Measurements from ENCODE around the gene APOBEC4.
"Not testable (repeated sequence)": the region's sequence is repeated elsewhere in the genome, so short reads cannot be mapped to it uniquely, and the experiment has no call there.

The APOBEC4 gene

DNA sequence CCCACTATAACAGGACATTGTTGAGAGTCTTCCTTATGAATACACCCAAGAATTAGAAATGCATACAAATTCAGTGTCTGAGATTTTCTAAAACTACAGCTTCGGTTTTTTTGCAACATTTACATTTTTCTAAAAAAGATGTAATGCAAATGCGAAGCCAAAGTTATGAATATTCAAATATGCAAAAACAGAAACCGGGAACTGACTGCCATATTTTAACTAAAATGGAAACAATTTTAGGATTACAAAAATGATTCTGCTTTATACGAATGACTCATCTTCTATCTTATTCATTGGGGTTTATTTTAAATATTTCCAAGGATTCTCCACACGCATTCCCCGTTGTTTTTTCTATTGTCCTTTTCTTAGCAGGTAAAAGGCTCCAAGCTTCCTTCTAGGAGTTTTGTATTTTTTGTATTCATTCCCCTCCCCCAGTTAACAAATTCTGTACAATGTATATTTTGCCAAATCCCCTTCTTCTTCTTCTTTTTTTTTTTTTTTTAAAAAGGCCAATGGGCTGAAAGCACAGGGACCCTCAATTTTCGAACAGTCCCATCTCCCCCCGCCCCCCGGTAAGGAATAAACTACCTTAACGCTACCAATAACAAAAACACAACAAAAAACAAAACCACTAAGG, 18.6 kb downstream of the APOBEC4 start:
- DNase-seq (ENCODE audit: low read depth in 2 of 2), result no peak

- DNase-seq (ENCODE audit: low read depth in 2 of 2), result peak; percentile 86 to 87
Observed at GRCh38 chr1:183633676-183634343, 19.3 kb downstream of the APOBEC4 start.

GRCh38 chr1:183632964-183633363, 20.2 kb downstream of the APOBEC4 start:
- DNase-seq (ENCODE audit: low read depth in 2 of 2), result no peak

DNA sequence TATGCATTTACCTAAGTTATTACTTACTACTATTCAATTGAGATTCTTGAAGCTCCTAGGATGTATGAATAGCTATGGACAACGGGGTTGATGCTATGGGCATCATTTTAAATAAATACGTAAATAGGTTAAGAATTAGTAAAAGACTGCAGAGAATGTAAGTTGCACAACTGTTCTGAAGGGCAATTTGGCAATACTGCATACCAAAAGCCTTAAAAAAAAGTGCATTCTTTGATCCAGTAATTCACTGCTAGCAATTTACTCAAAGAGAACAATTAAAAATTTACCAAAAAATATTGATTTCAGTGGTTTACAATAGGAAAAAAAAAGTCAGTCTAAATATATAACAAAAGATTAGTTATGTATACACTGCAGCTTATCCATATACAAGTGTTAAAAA, 21.0 kb downstream of the APOBEC4 start:
- peak; percentile 50 to 58 for DNase-seq (ENCODE audit: low read depth in 2 of 2)

- no peak for DNase-seq (ENCODE audit: low read depth in 2 of 2)
Observed at GRCh38 chr1:183630748-183631147, 22.4 kb downstream of the APOBEC4 start.

DNA sequence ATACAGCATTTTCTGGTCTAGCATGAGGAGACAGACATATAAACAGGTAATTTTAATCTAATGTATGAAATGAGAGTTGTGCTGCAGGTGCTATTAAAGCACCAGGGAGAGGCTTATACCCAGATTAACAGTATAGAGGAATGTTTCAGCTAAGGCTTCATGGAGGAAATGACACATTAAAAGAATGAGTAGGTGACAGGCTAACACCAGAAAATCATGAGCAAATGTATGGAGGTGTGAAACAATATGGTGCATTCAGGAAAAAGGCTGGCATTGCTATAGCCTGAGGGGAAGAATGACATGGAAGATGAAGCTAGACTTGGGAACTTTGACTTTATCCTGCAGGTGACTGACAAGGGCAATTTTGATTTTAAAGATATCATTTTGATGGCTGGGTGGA, 24.6 kb downstream of the APOBEC4 start:
- DNase-seq (ENCODE audit: low read depth in 2 of 2), result no peak

DNA sequence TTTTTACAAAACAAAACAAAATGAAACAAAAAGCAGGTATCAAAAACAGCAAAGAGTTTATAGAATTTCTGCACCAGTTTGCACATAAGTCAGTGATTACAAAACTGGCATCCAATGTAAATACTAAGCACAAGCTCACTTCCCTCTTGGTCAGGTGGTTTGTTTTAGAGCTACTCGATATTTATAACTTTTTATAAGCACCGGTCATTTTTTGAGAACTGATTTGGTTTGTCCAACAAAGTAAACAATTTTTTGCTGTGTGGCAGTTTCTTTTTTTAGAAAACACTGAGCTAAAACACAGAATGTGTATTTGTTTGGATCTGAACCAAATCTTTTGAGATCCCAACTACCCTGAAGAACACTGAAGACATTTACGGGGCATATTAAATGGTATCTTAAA, 26.9 kb downstream of the APOBEC4 start:
- not testable (repeated sequence) for DNase-seq (ENCODE audit: low read depth in 2 of 2)

DNA sequence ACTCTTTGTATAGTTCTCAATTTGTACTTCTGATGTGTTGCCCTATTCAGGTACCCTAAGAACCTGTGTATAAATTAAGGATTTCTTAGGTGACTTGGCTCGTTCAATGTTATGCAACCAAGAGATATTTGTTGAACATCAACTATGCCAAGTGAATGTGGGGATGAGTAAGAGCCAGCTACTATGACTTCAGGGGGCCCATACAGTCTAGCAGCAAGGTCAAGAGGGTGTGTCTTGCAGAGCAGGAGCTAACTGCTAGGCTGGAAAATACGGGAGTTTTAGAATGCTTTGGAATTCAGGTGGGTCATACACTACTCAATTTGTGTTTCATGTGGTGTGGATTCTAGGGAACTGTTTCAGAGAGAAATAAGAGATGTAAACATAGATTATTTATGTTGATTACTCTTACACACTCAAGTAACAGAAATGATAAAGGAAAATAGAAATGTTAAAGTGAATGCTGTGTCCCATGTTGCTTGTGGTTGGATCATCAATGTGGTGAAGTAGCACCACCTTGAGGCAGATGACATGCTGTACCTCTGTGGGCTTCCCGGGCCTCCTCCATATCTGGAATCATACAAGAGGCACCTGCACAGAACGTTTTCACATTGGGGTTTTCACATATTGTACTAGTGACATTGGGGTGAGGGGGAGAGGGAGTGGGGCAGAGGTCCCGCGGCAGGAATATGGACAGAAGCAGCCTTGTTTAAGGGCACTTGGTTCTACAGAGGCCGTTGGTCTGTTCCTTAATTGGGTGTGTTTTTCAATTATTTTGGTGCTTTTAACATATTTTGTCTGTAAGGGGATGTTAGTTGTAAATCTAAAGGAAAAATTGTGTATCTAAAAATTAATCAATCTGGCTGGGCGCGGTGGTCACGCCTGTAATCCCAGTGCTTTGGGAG, 30.0 kb downstream of the APOBEC4 start:
- no peak for DNase-seq (ENCODE audit: low read depth in 2 of 2)

GRCh38 chr1:183622013-183622412, 31.1 kb downstream of the APOBEC4 start:
- no peak for DNase-seq (ENCODE audit: low read depth in 2 of 2)

DNA sequence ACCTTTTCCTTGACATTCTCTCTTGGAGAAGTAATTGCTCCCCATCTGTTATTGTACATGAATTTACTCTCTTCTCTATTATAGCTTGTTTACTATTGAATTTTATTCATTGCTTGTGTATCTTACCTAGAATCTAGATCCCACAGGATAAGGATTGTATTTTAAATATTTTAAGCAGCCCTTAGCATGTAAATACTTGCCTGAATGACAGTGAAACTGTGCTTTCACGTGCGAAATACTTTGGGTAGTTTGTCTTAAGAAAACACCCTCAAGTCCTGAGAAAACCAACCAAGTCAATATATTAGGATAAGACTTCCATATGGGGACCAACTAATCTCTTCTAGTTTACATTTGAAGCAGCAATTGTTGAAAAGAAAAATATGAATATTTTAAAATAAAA, 32.8 kb downstream of the APOBEC4 start:
- DNase-seq (ENCODE audit: low read depth in 2 of 2), result no peak

GRCh38 chr1:183619781-183620180, 33.3 kb downstream of the APOBEC4 start:
- no peak for DNase-seq (ENCODE audit: low read depth in 2 of 2)

GRCh38 chr1:183618202-183618601, 34.9 kb downstream of the APOBEC4 start:
- DNase-seq (ENCODE audit: low read depth in 2 of 2), result not testable (repeated sequence)

DNA sequence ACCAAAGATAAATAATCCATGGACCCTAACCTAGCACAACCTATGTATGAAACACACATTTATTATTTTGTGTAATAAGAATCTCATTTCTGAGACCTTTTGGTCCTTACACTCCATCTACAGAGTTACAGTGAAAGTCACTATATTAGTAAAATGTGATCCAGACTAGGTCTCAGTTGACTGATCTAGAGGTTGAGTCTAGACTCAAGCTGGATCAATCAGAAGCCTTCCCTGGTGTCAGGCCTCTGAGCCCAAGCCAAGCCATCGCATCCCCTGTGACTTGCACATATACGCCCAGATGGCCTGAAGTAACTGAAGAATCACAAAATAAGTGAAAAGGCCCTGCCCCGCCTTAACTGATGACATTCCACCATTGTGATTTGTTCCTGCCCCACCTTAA, 40.1 kb downstream of the APOBEC4 start:
- DNase-seq (ENCODE audit: low read depth in 2 of 2), result not testable (repeated sequence)

GRCh38 chr1:183612407-183612806, 40.7 kb downstream of the APOBEC4 start:
- no peak for DNase-seq (ENCODE audit: low read depth in 2 of 2)

DNA sequence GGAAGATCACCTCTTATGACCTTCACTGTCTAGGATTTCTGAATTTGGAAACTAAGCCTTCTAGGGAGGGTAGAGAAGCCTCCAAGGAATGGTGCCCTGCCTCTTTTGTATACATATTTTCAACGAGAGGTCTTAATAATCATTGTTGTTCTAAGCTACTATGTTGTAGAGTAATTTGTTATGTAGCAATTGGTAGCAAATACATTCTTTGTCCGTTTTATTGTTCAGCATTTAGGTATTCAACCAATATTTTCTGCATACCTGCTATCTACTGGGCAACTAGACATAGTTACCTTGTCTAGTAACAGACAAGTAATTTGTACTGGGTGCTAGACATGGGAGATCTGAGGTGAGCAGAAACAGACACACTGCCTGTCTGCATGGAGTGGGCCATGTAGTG, 42.1 kb downstream of the APOBEC4 start:
- DNase-seq (ENCODE audit: low read depth in 2 of 2), result no peak

GRCh38 chr1:183609759-183610452, 43.2 kb downstream of the APOBEC4 start:
- DNase-seq (ENCODE audit: low read depth in 2 of 2), result no peak

- peak; percentile 53 to 56 for DNase-seq (ENCODE audit: low read depth in 2 of 2)
Observed at GRCh38 chr1:183609313-183609712, 43.8 kb downstream of the APOBEC4 start.

DNA sequence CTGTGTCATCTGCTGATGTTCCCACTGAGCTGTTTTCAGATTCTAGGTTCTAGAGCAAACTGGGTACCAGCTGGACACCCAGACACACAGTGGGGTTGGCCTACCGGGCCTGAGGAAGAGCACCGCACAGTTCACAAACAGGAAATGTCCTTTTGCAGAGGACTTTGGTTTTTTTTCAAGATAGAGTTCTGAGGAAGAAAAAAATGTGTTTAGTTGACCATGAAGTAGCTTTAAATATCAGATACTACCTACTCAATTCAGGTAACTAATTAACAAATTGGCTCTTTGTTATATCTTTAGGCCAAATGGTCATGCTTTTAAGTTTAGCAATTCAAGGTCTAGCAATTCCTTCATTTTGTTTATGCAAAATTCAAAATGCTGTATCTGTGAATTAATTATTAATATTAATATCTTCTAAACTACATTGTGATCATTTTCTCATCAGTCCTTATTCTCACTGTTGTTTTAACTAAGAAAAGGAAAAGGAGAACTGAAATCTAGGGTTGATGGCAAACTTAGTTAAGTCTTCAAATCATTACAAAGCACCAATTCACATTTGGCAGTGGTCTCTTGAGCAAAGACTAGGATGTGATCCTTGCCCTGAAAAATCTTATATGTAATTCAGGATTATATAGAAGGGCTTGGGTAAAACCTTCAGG, 45.7 kb downstream of the APOBEC4 start:
- no peak for DNase-seq (ENCODE audit: low read depth in 2 of 2)

DNA sequence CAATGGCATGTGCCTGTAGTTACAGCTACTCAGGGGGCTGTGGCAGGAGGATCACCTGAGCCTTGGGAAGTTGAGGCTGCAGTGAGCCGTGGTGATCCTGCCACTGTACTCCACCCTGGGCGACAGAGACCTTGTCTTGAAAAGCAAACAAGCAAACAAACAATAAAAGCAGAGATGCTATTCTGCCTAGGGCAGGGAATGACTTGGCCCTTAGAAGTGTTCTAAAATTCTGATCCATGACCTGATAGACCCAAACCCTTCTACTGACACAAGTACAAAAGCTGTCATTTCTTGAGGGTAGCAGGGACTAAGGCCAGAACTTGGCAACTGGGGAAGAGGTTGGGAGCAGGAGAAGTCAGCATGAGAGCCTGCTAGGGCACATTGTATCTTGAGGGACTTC, 47.2 kb downstream of the APOBEC4 start:
- no peak for DNase-seq (ENCODE audit: low read depth in 2 of 2)

GRCh38 chr1:183604815-183605214, 48.3 kb downstream of the APOBEC4 start:
- DNase-seq (ENCODE audit: low read depth in 2 of 2), result no peak

- DNase-seq (ENCODE audit: low read depth in 2 of 2), result peak; percentile 73 to 81
Observed at GRCh38 chr1:183604038-183604808, 48.9 kb downstream of the APOBEC4 start.

Measured in fibroblast of skin of left quadriceps (primary cell).